ENCODE measurements around the gene RRM1. TPM values are rescaled to one million over a fixed set of nuclear protein-coding genes. Genes with fewer than 3 reads are reported as not detected.

RRM1 gene
- polyA plus RNA-seq, 1 donor (not counting 4 experiments of a cell fraction or from before 2014, with no cell fraction given): 65.6 TPM

DNA sequence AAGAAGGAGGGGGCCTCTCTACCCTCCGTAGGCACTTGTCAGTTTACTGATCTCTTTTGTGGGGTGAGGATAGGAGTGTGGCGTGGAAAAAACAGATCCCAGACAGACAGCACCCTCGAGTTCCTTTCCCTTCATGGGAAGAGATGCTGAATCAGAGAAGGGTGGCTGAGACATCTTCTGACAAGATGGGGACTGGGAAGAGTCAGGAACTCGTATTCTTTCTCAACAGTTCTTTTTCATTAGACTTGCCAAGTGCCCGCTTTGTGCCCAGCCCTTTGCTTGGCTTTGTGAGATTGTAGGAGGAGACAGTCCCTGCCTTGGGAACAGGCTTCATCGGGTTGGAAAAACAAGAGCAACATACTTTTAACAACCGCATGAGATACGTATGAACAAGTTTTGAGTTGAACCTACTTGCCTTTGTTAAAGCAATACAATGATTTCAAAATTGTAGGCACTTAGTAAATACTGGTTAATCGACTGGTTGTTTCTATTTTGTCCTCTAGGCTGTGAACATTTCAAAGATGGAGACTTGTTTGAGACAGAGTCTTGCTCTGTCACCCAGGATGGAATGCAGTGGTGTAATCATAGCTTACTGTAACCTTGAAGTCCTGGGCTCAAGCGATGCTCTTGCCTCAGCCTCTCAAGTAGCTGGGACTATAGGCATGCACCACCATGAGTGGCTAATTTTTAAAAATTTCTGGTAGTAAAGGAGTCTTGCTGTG, 1.1 kb downstream of the RRM1 start:
- Histone ChIP-seq H3K9ac (ENCODE audit: control insufficient read depth, extremely low read depth, insufficient read depth, low read length) (peak overlapping the region; percentile 87), H3K9me1 (ENCODE audit: control insufficient read depth, extremely low read depth, insufficient read depth, low read length) (no peaks in the 10 kb centered on the region), H3K4me2 (ENCODE audit: control insufficient read depth, extremely low read depth, insufficient read depth, low read depth, low read length) (peak overlapping the region; percentile 99), H3K27ac (ENCODE audit: control insufficient read depth, insufficient read depth, low read length) (peak overlapping the region; percentile 81), H3K27me3 (ENCODE audit: control insufficient read depth, extremely low read depth, insufficient read depth, low read length) (no peaks in the 10 kb centered on the region), H3K36me3 (ENCODE audit: control insufficient read depth in 2 of 2, extremely low read depth in 1 of 2, insufficient read depth in 2 of 2, low read length in 2 of 2) (peaks cover 0 to 1% of the 10 kb centered on the region in 2 experiments), H3K79me2 (ENCODE audit: control insufficient read depth, insufficient read depth, low read length) (peaks cover 44% of the 10 kb centered on the region), H3K9me3 (ENCODE audit: control insufficient read depth, low read depth, low read length) (no peaks in the 10 kb centered on the region), H2AFZ (ENCODE audit: control insufficient read depth, low read length) (peak overlapping the region; percentile 85), H3K4me3 (ENCODE audit: control insufficient read depth in 2 of 3, extremely low read depth in 1 of 3, insufficient read depth in 2 of 3, low read depth in 1 of 3, low read length in 3 of 3) (peak overlapping the region; percentile 77 to 92 (median 92)), H4K20me1 (ENCODE audit: control insufficient read depth, extremely low read depth, insufficient read depth, low read length) (no peaks in the 10 kb centered on the region), H3K4me1 (ENCODE audit: control insufficient read depth, extremely low read depth, insufficient read depth, low read length) (peaks cover 22% of the 10 kb centered on the region)
- FAIRE-seq (peak; percentile 5), DNase-seq (ENCODE audit: low read depth, low spot score) (no peak)
- TF ChIP-seq EZH2 (IDR thresholded peaks at IDR 0.05; ENCODE audit: low read length) (no peak), CTCF (optimal IDR thresholded peaks at IDR 0.05 in 1 of 3, IDR thresholded peaks at IDR 0.05 in 1 of 3, conservative IDR thresholded peaks at IDR 0.05 in 1 of 3; ENCODE audit: extremely low read depth in 1 of 3, insufficient read depth in 2 of 3, low read length in 3 of 3) (peak in 1 of 3 experiments; percentile 8)
- dilution Hi-C loops (cut with MboI; ENCODE audit: extremely low pct_ligation_motif_present, low sequenced_read_pairs): no loop called here

GRCh38 chr11:4098026-4098621, 3.5 kb downstream of the RRM1 start:
- TF ChIP-seq EZH2 (IDR thresholded peaks at IDR 0.05; ENCODE audit: low read length) (no peak), CTCF (optimal IDR thresholded peaks at IDR 0.05 in 1 of 3, IDR thresholded peaks at IDR 0.05 in 1 of 3, conservative IDR thresholded peaks at IDR 0.05 in 1 of 3; ENCODE audit: extremely low read depth in 1 of 3, insufficient read depth in 2 of 3, low read length in 3 of 3) (no peak)
- peaks cover 22% of the 10 kb centered on the region for H3K4me1 ChIP-seq (ENCODE audit: control insufficient read depth, extremely low read depth, insufficient read depth, low read length)
- peaks cover 51% of the 10 kb centered on the region for H3K79me2 ChIP-seq (ENCODE audit: control insufficient read depth, insufficient read depth, low read length)
- H3K9me3 ChIP-seq (ENCODE audit: control insufficient read depth, low read depth, low read length): no peaks in the 10 kb centered on the region
- no peaks in the 10 kb centered on the region for H3K27me3 ChIP-seq (ENCODE audit: control insufficient read depth, extremely low read depth, insufficient read depth, low read length)
- no peak for FAIRE-seq
- no peak overlapping the region for H3K27ac ChIP-seq (ENCODE audit: control insufficient read depth, insufficient read depth, low read length)
- no peaks in the 10 kb centered on the region for H3K36me3 ChIP-seq (ENCODE audit: control insufficient read depth in 2 of 2, extremely low read depth in 1 of 2, insufficient read depth in 2 of 2, low read length in 2 of 2)
- H3K9ac ChIP-seq (ENCODE audit: control insufficient read depth, extremely low read depth, insufficient read depth, low read length): no peak overlapping the region
- H2AFZ ChIP-seq (ENCODE audit: control insufficient read depth, low read length): no peak overlapping the region
- DNase-seq (ENCODE audit: low read depth, low spot score): no peak
- no peak overlapping the region for H3K4me2 ChIP-seq (ENCODE audit: control insufficient read depth, extremely low read depth, insufficient read depth, low read depth, low read length)
- H3K9me1 ChIP-seq (ENCODE audit: control insufficient read depth, extremely low read depth, insufficient read depth, low read length): no peaks in the 10 kb centered on the region
- no peaks in the 10 kb centered on the region for H4K20me1 ChIP-seq (ENCODE audit: control insufficient read depth, extremely low read depth, insufficient read depth, low read length)
- no peak overlapping the region for H3K4me3 ChIP-seq (ENCODE audit: control insufficient read depth in 2 of 3, extremely low read depth in 1 of 3, insufficient read depth in 2 of 3, low read depth in 1 of 3, low read length in 3 of 3)
- dilution Hi-C loops (cut with MboI; ENCODE audit: extremely low pct_ligation_motif_present, low sequenced_read_pairs): no loop called here

Measured in keratinocyte (primary cell).